T-cell (primary cell): ENCODE measurements around the gene ETS2. TPM values are rescaled to one million over a fixed set of nuclear protein-coding genes. Genes with fewer than 3 reads are reported as not detected.
"Not testable (repeated sequence)": the region's sequence is repeated elsewhere in the genome, so short reads cannot be mapped to it uniquely, and the experiment has no call there.

Experiments
- ATAC-seq, 4 experiments: fragments of 200-7000 bp in 3 of 4; fragments of 150-1000 bp in 1 of 4; cut with Tn5 transposase; replicated peaks in 1 of 4; 1 replicate in 3 of 4; 2 replicates in 1 of 4; pipeline ENCODE4 v1.10.0; 2021; ENCODE audit warnings: moderate library complexity in 3 of 4, mild to moderate bottlenecking in 2 of 4, moderate number of reproducible peaks in 1 of 4
- CTCF ChIA-PET, 2 donors: fragments of 300-600 bp; sonication (Branson Sonifier 250); formaldehyde crosslinking; loops; one replicate each; lab custom pipeline; 2022; ENCODE audit warnings: antibody characterized with exemption in 2 of 2; lab: Charles Lee
- POLR2A ChIA-PET, 2 donors: fragments of 300-600 bp; sonication (Branson Sonifier 250); formaldehyde crosslinking; loops; one replicate each; lab custom pipeline; 2022; ENCODE audit warnings: antibody characterized with exemption in 2 of 2; lab: Charles Lee
- DNase-seq, 35 experiments: peaks; one replicate each; pipeline versions ENCODE4 v3.0.0 to v3.0.0-alpha.2; 2013 to 2023
- H3K27ac ChIP-seq: one replicate; pipeline ENCODE4 v1.5.1; 2013; ENCODE audit warnings: low read length
- H3K27me3 ChIP-seq, 2 experiments: replicated peaks in 1 of 2; 1 replicate in 1 of 2; 2 replicates in 1 of 2; pipeline versions ENCODE4 v1.6.1 to v1.7.0; 2013; ENCODE audit warnings: low read length in 1 of 2, mixed read lengths in 1 of 2; ENCODE audit not compliant: control insufficient read depth in 2 of 2, insufficient read depth in 2 of 2; ENCODE audit errors: extremely low read depth in 1 of 2
- H3K36me3 ChIP-seq, 2 donors: 1 replicate in 1 of 2; 2 replicates in 1 of 2; pipeline versions ENCODE4 v1.6.1 to v1.7.0; 2013; ENCODE audit warnings: low read length in 1 of 2; ENCODE audit not compliant: control insufficient read depth in 2 of 2, insufficient read depth in 1 of 2; ENCODE audit errors: extremely low read depth in 1 of 2
- H3K4me1 ChIP-seq, 2 experiments: 1 replicate in 1 of 2; 2 replicates in 1 of 2; pipeline versions ENCODE4 v1.6.1 to v1.7.0; 2013; ENCODE audit warnings: low read length in 2 of 2, mixed read lengths in 1 of 2; ENCODE audit not compliant: insufficient read depth in 2 of 2, control insufficient read depth in 1 of 2; ENCODE audit errors: extremely low read depth in 1 of 2
- H3K4me3 ChIP-seq, 2 donors: 1 replicate in 1 of 2; 2 replicates in 1 of 2; pipeline versions ENCODE4 v1.5.1 to v1.7.0; 2013; ENCODE audit warnings: mild to moderate bottlenecking in 2 of 2, low read length in 1 of 2, moderate library complexity in 1 of 2; ENCODE audit not compliant: control insufficient read depth in 1 of 2; ENCODE audit errors: extremely low read depth in 1 of 2
- H3K9me3 ChIP-seq: 2 replicates; pipeline ENCODE4 v1.7.0; 2013
- H3K27ac Mint-ChIP-seq, 2 donors: one replicate each; pipeline ENCODE4 v1.8.0; 2020 to 2021; ENCODE audit warnings: mild to moderate bottlenecking in 2 of 2, mixed read lengths in 2 of 2
- H3K27me3 Mint-ChIP-seq, 2 donors: one replicate each; pipeline ENCODE4 v1.8.0; 2021 to 2022; ENCODE audit warnings: mixed read lengths in 2 of 2
- H3K36me3 Mint-ChIP-seq: one replicate; pipeline ENCODE4 v1.8.0; 2021; ENCODE audit warnings: mixed read lengths
- H3K4me1 Mint-ChIP-seq, 3 donors: one replicate each; pipeline ENCODE4 v1.8.0; 2020 to 2022; ENCODE audit warnings: mixed read lengths in 3 of 3, mild to moderate bottlenecking in 1 of 3
- H3K4me3 Mint-ChIP-seq, 3 donors: one replicate each; pipeline ENCODE4 v1.8.0; 2020 to 2022; ENCODE audit warnings: mild to moderate bottlenecking in 3 of 3, mixed read lengths in 3 of 3, moderate library complexity in 3 of 3
- H3K9me3 Mint-ChIP-seq, 3 donors: one replicate each; pipeline ENCODE4 v1.8.0; 2020 to 2022; ENCODE audit warnings: mixed read lengths in 3 of 3
- WGBS: methylation state at CpG from one replicate; pipeline ENCODE4 v1.1.5; 2013; ENCODE audit warnings: missing lambda C conversion rate; ENCODE audit not compliant: insufficient coverage; 5-methylcytosine and 5-hydroxymethylcytosine counted together
- total RNA-seq, 35 experiments: library from RNA in 6 of 35; stranded (reverse) in 6 of 35; fragments of 120-200 nt in 1 of 35; gene quantifications; one replicate each; pipeline versions ENCODE4 v1.2.1 to v1.2.4 and lab custom pipeline; 2013 to 2026

ETS2 gene
- total RNA-seq, 5 donors from 2014 or later (not counting 1 experiment from before 2014, with no cell fraction given), result 12.3 to 17.3 (median 16.5) TPM

DNA sequence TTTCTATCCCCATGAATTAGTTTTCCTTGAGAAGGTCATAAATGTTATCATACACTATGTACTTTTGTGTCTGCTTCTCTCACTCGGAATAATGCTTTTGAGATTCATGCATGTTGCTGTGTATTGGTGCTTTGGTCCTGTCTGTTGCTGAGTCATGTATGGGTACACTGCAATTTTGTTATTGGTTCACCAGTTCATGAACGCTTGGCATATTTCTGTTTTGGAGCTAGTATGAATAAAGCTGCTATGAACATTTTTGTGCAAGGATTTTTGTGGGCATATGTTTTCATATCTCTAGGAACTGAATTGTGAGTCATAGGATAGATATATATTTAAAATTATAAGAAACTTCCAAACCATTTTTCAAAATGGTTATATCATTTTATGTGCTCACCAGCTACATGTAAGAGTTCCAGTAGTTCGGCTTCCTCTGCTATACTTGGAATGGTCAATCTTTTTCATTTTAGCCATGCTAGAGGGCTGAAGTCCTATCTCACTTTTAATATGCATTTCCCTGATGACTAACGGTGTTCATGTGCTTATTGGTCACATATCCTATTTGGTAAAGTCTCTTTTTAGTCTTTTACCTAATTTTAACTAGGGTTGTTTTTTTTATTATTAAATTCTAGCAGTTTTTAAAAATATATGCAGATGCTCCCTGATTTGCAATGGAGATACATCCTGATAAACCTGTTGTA is 38.2 kb downstream of the ETS2 start:
- Histone ChIP-seq H3K9me3 (no peaks in the 10 kb centered on the region), H3K4me3 (no peak overlapping the region), H3K27me3 (no peaks in the 10 kb centered on the region), H3K36me3 (no peaks in the 10 kb centered on the region), H3K4me1 (no peaks in the 10 kb centered on the region), H3K27ac (no peak overlapping the region)
- CTCF ChIA-PET, result no interaction called here
- DNase-seq (no peak), ATAC-seq (no peak)
- Mint-ChIP-seq H3K27ac (no peak overlapping the region), H3K36me3 (no peaks in the 10 kb centered on the region), H3K4me3 (no peak overlapping the region), H3K27me3 (no peaks in the 10 kb centered on the region), H3K4me1 (no peaks in the 10 kb centered on the region), H3K9me3 (no peaks in the 10 kb centered on the region)
- 80% methylated on average over 1 of the region's 4 CpGs for WGBS
- POLR2A ChIA-PET, result no interaction called here

DNA sequence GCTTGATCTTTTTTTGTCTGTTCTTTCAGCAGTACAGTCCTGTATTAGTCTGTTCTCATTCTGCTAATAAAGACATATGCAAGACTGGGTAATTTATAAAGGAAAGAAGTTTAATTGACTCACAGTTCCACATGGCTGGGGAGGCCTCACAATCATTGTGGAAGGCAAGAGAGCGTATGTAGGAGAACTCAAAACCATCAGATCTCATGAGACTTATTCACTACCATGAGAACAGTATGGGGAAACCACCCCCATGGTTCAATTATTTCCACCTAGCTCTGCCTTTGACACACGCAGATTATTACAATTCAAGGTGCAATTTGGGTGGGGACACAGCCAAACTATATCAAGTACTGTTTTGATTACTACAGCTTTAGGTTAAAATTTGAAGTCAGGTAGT is 39.6 kb downstream of the ETS2 start:
- ATAC-seq, H3K27ac Mint-ChIP-seq, H3K9me3 ChIP-seq, H3K36me3 Mint-ChIP-seq, H3K9me3 Mint-ChIP-seq, H3K27me3 Mint-ChIP-seq, H3K4me3 Mint-ChIP-seq, H3K4me1 Mint-ChIP-seq, H3K4me3 ChIP-seq, H3K27me3 ChIP-seq, POLR2A ChIA-PET, H3K4me1 ChIP-seq, H3K36me3 ChIP-seq, DNase-seq, H3K27ac ChIP-seq, CTCF ChIA-PET: not testable (repeated sequence)
- no CpG with 5 or more reads among the region's 2 CpGs for WGBS

DNA sequence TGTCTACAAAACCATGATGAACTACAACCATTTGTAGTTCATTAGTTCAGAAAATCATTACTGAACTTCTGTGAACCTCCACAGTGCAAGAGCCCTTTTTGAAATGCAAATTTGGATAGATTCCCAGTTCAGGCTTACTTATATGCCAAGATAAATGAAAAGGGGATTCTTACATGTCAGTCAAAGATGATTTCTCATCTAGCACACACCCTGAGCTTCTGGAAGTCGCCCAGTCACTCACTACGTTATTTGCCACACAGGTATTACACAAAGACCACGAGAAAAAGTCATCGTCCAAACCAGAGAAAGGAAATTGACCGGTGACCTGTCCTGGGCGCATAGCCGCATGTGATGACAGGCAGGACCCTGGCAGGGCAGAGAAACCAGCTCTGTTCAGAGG is 41.8 kb downstream of the ETS2 start:
- no peaks in the 10 kb centered on the region for H3K4me1 ChIP-seq
- no peak overlapping the region for H3K4me3 Mint-ChIP-seq
- no peaks in the 10 kb centered on the region for H3K36me3 Mint-ChIP-seq
- H3K36me3 ChIP-seq, result no peaks in the 10 kb centered on the region
- CTCF ChIA-PET, result no interaction called here
- H3K4me1 Mint-ChIP-seq, result no peaks in the 10 kb centered on the region
- no peak for DNase-seq
- no peaks in the 10 kb centered on the region for H3K27me3 ChIP-seq
- no peak overlapping the region for H3K27ac ChIP-seq
- POLR2A ChIA-PET, result no interaction called here
- H3K4me3 ChIP-seq, result no peak overlapping the region
- no peaks in the 10 kb centered on the region for H3K9me3 ChIP-seq
- H3K9me3 Mint-ChIP-seq, result no peaks in the 10 kb centered on the region
- 89% methylated on average over 3 of the region's 7 CpGs for WGBS
- no peak for ATAC-seq
- H3K27me3 Mint-ChIP-seq, result peaks cover 2 to 4% of the 10 kb centered on the region in 2 donors
- no peak overlapping the region for H3K27ac Mint-ChIP-seq

DNA sequence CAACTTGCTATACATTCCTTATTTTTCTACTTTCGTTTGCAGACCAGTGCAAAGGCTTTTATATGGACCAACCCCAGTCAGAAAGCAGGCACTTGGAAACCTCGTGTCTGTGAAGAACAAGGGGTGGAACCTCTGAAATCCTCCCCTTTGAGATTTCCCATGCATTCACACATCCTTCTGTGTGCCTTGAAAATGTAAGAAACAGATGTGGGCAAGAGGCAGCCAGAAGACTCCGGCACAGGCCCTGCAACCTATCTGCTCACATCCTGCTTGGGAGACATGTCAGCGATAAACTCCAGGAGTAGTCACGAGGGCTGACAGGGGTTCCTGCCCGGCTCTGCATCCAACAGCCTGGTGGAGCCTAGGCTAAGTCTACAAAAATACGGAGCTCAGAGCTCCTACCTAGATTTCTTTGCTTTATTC is 42.5 kb downstream of the ETS2 start:
- Mint-ChIP-seq H3K27me3 (peaks cover 4 to 6% of the 10 kb centered on the region in 2 donors), H3K36me3 (no peaks in the 10 kb centered on the region), H3K4me3 (no peak overlapping the region), H3K4me1 (no peaks in the 10 kb centered on the region), H3K9me3 (no peaks in the 10 kb centered on the region), H3K27ac (no peak overlapping the region)
- Histone ChIP-seq H3K9me3 (no peaks in the 10 kb centered on the region), H3K27ac (no peak overlapping the region), H3K4me3 (no peak overlapping the region), H3K36me3 (no peaks in the 10 kb centered on the region), H3K4me1 (no peaks in the 10 kb centered on the region), H3K27me3 (no peaks in the 10 kb centered on the region)
- ChIA-PET CTCF (no interaction called here), POLR2A (no interaction called here)
- no peak for ATAC-seq
- no peak for DNase-seq
- WGBS, result 100% methylated on average over 2 of the region's 7 CpGs

DNA sequence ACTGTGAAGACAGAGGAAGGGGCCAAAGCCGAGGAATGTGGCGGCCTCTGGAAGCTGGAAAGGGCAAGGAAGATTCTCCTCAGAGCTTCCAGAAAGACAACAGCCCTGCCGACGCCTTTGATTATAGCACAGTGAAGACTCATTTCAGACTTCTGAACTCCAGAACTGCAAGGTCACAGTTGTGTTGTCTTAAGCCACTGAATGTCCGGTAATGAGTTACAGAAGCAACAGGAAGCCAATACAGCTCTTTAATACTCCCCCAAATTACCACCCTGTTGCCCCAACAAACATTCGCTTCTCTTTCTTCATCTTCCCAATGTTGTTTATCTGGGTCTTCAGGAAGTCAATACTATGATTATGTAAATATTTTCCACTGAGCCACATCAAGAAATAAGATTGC is 44.0 kb downstream of the ETS2 start:
- POLR2A ChIA-PET, result no interaction called here
- Mint-ChIP-seq H3K9me3 (no peaks in the 10 kb centered on the region), H3K4me3 (no peak overlapping the region), H3K27me3 (peaks cover 6 to 9% of the 10 kb centered on the region in 2 donors), H3K4me1 (no peaks in the 10 kb centered on the region), H3K27ac (no peak overlapping the region), H3K36me3 (no peaks in the 10 kb centered on the region)
- WGBS, result 90% methylated on average over 4 of the region's 6 CpGs
- Histone ChIP-seq H3K27ac (no peak overlapping the region), H3K4me3 (no peak overlapping the region), H3K36me3 (no peaks in the 10 kb centered on the region), H3K27me3 (no peaks in the 10 kb centered on the region), H3K4me1 (no peaks in the 10 kb centered on the region), H3K9me3 (no peaks in the 10 kb centered on the region)
- DNase-seq, result no peak
- no peak for ATAC-seq
- CTCF ChIA-PET, result no interaction called here

DNA sequence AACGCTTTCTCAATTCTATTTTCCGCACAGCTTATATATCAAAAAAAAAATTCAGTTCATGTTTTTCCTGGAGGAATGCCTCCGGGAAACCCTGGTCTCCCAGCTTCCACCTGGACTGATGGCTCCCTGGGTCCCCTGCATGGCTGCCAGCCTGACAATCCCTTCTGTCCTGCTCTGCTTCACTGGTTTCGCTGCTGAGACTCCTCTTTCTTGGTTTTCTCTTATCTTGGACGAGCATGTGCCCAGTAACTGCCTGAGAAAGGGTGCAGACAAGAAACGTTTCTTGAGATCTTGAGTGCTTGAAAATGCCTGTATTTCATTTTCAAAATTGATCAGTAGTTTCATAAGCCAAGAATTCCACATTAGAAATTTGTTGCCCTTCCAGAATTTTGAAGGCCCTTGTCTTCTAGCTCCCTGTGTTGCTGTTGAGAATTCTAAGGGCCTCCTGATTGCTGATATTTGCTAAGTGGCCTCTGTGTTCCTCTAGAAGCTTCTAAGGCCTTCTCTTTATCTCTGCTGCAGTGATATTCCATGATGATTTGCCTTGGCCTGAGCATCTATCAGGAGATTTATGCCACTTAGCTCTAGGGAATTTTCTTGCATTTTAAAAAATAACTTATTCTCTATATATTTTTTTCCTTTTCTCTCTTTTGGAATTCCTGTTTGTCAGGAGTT is 44.7 kb downstream of the ETS2 start:
- 89% methylated on average over 2 of the region's 6 CpGs for WGBS
- Histone ChIP-seq H3K36me3 (no peaks in the 10 kb centered on the region), H3K27me3 (no peaks in the 10 kb centered on the region), H3K27ac (no peak overlapping the region), H3K4me3 (no peak overlapping the region), H3K4me1 (no peaks in the 10 kb centered on the region), H3K9me3 (no peaks in the 10 kb centered on the region)
- ATAC-seq, result no peak
- no peak for DNase-seq
- H3K9me3 Mint-ChIP-seq, result no peaks in the 10 kb centered on the region
- ChIA-PET CTCF (no interaction called here), POLR2A (no interaction called here)
- H3K27ac Mint-ChIP-seq, result no peak overlapping the region
- no peaks in the 10 kb centered on the region for H3K4me1 Mint-ChIP-seq
- H3K36me3 Mint-ChIP-seq, result no peaks in the 10 kb centered on the region
- peaks cover 6 to 9% of the 10 kb centered on the region in 2 donors for H3K27me3 Mint-ChIP-seq
- H3K4me3 Mint-ChIP-seq, result no peak overlapping the region
